ENCODE data around the gene LRTM2.
A peak's percentile ranks its signal among the peaks of the same experiment; 100 is the strongest.

The LRTM2 gene

GRCh38 chr12:1799051-1799881 lies 21.1 kb upstream of the LRTM2 start:
- no peak overlapping the region for H3K4me3 ChIP-seq (replicated peaks; ENCODE audit: low read depth, low read length)
- DNase-seq (ENCODE audit: extremely low read depth, insufficient read length), result no peak
- no peak for TF ChIP-seq CTCF (IDR thresholded peaks at IDR 0.05; ENCODE audit: insufficient read depth, low read length, poor library complexity, severe bottlenecking)
- H3K27me3 ChIP-seq (replicated peaks; ENCODE audit: control insufficient read depth, insufficient read depth, low read length), result no peaks in the 10 kb centered on the region
- no peaks in the 10 kb centered on the region for H3K36me3 ChIP-seq (ENCODE audit: control insufficient read depth, insufficient read depth, low read length)

- Histone ChIP-seq H3K4me3 (replicated peaks; ENCODE audit: low read depth, low read length) (no peak overlapping the region), H3K36me3 (ENCODE audit: control insufficient read depth, insufficient read depth, low read length) (no peaks in the 10 kb centered on the region)
- DNase-seq (ENCODE audit: extremely low read depth, insufficient read length), result no peak
These were observed 20.4 kb upstream of the LRTM2 start for GRCh38 chr12:1799882-1800400.

GRCh38 chr12:1800401-1801302 lies 19.7 kb upstream of the LRTM2 start:
- H3K36me3 ChIP-seq (ENCODE audit: control insufficient read depth, insufficient read depth, low read length), result no peaks in the 10 kb centered on the region
- H3K27me3 ChIP-seq (replicated peaks; ENCODE audit: control insufficient read depth, insufficient read depth, low read length), result no peaks in the 10 kb centered on the region
- TF ChIP-seq CTCF (IDR thresholded peaks at IDR 0.05; ENCODE audit: insufficient read depth, low read length, poor library complexity, severe bottlenecking), result peak; percentile 73
- H3K4me3 ChIP-seq (replicated peaks; ENCODE audit: low read depth, low read length), result no peak overlapping the region
- no peak for DNase-seq (ENCODE audit: extremely low read depth, insufficient read length)

More at GRCh38 chr12:1799882-1800400, 20.4 kb upstream of the LRTM2 start:
- H3K27me3 ChIP-seq (replicated peaks; ENCODE audit: control insufficient read depth, insufficient read depth, low read length), result no peaks in the 10 kb centered on the region
- no peak for TF ChIP-seq CTCF (IDR thresholded peaks at IDR 0.05; ENCODE audit: insufficient read depth, low read length, poor library complexity, severe bottlenecking)

- H3K36me3 ChIP-seq (ENCODE audit: control insufficient read depth, insufficient read depth, low read length), result no peaks in the 10 kb centered on the region
- no peak for DNase-seq (ENCODE audit: extremely low read depth, insufficient read length)
- H3K4me3 ChIP-seq (replicated peaks; ENCODE audit: low read depth, low read length), result no peak overlapping the region
- no peaks in the 10 kb centered on the region for H3K27me3 ChIP-seq (replicated peaks; ENCODE audit: control insufficient read depth, insufficient read depth, low read length)
- no peak for TF ChIP-seq CTCF (IDR thresholded peaks at IDR 0.05; ENCODE audit: insufficient read depth, low read length, poor library complexity, severe bottlenecking)
These were observed 18.9 kb upstream of the LRTM2 start for GRCh38 chr12:1801303-1801975.

GRCh38 chr12:1803736-1804135 lies 16.6 kb upstream of the LRTM2 start:
- no peak for DNase-seq (ENCODE audit: extremely low read depth, insufficient read length)
- no peaks in the 10 kb centered on the region for H3K36me3 ChIP-seq (ENCODE audit: control insufficient read depth, insufficient read depth, low read length)
- H3K4me3 ChIP-seq (replicated peaks; ENCODE audit: low read depth, low read length), result no peak overlapping the region
- no peaks in the 10 kb centered on the region for H3K27me3 ChIP-seq (replicated peaks; ENCODE audit: control insufficient read depth, insufficient read depth, low read length)
- TF ChIP-seq CTCF (IDR thresholded peaks at IDR 0.05; ENCODE audit: insufficient read depth, low read length, poor library complexity, severe bottlenecking), result no peak
